ENCODE measurements around the gene OR10A3.

DNA sequence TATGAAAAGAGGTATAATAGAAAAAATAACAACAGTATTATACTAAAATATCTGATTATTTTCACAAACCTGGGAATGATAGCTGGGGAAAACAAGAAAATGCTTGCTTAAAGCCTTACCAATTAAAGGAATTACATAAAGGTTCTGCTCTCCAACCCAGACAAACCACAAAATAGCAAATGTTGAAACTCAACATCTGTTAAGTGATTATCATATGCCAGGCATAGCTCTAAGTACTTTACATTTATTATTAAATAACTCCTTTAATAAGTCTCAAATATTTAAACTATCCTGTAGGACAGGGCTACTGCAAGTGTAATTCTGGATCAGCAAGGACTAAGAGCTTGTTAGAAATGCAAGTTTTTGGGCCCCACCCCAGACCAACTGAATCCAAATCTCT lies 30.5 kb downstream of the OR10A3 start:
- TF ChIP-seq, protein P1, sequence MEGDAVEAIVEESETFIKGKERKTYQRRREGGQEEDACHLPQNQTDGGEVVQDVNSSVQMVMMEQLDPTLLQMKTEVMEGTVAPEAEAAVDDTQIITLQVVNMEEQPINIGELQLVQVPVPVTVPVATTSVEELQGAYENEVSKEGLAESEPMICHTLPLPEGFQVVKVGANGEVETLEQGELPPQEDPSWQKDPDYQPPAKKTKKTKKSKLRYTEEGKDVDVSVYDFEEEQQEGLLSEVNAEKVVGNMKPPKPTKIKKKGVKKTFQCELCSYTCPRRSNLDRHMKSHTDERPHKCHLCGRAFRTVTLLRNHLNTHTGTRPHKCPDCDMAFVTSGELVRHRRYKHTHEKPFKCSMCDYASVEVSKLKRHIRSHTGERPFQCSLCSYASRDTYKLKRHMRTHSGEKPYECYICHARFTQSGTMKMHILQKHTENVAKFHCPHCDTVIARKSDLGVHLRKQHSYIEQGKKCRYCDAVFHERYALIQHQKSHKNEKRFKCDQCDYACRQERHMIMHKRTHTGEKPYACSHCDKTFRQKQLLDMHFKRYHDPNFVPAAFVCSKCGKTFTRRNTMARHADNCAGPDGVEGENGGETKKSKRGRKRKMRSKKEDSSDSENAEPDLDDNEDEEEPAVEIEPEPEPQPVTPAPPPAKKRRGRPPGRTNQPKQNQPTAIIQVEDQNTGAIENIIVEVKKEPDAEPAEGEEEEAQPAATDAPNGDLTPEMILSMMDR (conservative IDR thresholded peaks at IDR 0.05; ENCODE audit: low read depth in 2 of 2) = no peak
- no peak for TF ChIP-seq EZH2 (IDR thresholded peaks at IDR 0.05; ENCODE audit: low read depth, unreplicated experiment)
- TF ChIP-seq, protein P2, sequence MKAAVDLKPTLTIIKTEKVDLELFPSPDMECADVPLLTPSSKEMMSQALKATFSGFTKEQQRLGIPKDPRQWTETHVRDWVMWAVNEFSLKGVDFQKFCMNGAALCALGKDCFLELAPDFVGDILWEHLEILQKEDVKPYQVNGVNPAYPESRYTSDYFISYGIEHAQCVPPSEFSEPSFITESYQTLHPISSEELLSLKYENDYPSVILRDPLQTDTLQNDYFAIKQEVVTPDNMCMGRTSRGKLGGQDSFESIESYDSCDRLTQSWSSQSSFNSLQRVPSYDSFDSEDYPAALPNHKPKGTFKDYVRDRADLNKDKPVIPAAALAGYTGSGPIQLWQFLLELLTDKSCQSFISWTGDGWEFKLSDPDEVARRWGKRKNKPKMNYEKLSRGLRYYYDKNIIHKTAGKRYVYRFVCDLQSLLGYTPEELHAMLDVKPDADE (IDR thresholded peaks at IDR 0.05) = no peak
- TF ChIP-seq, protein P3, sequence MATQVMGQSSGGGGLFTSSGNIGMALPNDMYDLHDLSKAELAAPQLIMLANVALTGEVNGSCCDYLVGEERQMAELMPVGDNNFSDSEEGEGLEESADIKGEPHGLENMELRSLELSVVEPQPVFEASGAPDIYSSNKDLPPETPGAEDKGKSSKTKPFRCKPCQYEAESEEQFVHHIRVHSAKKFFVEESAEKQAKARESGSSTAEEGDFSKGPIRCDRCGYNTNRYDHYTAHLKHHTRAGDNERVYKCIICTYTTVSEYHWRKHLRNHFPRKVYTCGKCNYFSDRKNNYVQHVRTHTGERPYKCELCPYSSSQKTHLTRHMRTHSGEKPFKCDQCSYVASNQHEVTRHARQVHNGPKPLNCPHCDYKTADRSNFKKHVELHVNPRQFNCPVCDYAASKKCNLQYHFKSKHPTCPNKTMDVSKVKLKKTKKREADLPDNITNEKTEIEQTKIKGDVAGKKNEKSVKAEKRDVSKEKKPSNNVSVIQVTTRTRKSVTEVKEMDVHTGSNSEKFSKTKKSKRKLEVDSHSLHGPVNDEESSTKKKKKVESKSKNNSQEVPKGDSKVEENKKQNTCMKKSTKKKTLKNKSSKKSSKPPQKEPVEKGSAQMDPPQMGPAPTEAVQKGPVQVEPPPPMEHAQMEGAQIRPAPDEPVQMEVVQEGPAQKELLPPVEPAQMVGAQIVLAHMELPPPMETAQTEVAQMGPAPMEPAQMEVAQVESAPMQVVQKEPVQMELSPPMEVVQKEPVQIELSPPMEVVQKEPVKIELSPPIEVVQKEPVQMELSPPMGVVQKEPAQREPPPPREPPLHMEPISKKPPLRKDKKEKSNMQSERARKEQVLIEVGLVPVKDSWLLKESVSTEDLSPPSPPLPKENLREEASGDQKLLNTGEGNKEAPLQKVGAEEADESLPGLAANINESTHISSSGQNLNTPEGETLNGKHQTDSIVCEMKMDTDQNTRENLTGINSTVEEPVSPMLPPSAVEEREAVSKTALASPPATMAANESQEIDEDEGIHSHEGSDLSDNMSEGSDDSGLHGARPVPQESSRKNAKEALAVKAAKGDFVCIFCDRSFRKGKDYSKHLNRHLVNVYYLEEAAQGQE (IDR thresholded peaks at IDR 0.05; ENCODE audit: unreplicated experiment) = no peak
- TF ChIP-seq EZH2phosphoT487 (IDR thresholded peaks at IDR 0.05; ENCODE audit: unreplicated experiment) = no peak
